GM13976 (cell line): ENCODE measurements around the gene KANSL1.
A peak's percentile ranks its signal among the peaks of the same experiment; 100 is the strongest.

Experiments used
- DNase-seq: peaks from one replicate; pipeline ENCODE4 v3.0.0; 2012; ENCODE audit warnings: low spot score
- CTCF ChIP-seq: IDR thresholded peaks from 2 replicates; pipeline ENCODE4 v1.5.1; 2012; ENCODE audit warnings: borderline replicate concordance, mild to moderate bottlenecking; ENCODE audit not compliant: insufficient read depth; ENCODE audit errors: extremely low read depth, missing control alignments, control extremely low read depth
- in situ Hi-C: fragments of 300-500 bp; cut with MboI; formaldehyde crosslinking; loops from one replicate; pipeline ENCODE4 v1.12.0; 2022; ENCODE audit warnings: low sequenced_read_pairs, mixed read lengths, inconsistent platforms; ENCODE audit not compliant: unreplicated experiment

Gene KANSL1

DNA sequence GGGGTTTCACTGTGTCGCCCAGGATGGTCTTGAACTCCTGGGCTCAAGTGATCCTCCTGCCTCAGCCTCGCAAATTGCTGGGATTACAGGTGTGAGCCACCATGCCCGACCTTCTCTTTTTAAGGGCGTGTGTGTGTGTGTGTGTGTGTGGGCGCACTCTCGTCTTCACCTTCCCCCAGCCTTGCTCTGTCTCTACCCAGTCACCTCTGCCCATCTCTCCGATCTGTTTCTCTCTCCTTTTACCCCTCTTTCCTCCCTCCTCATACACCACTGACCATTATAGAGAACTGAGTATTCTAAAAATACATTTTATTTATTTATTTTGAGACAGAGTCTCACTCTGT is 190.3 kb downstream of the KANSL1 start:
- DNase-seq: no peak
- no peak for TF ChIP-seq CTCF
- in situ Hi-C loops: loop anchor here (10.0 kb wide), 1 partner anchor 212 kb away; no protein-coding TSS in a partner anchor

- peak; percentile 84 for TF ChIP-seq CTCF
- DNase-seq: peak; percentile 86
- in situ Hi-C loops: loop anchor here (10.0 kb wide), 1 partner anchor 212 kb away; no protein-coding TSS in a partner anchor
Measured at GRCh38 chr17:46002311-46002972, 190.8 kb downstream of the KANSL1 start.

- DNase-seq: no peak
- TF ChIP-seq CTCF: no peak
- in situ Hi-C loops: loop anchor here (10.0 kb wide), 1 partner anchor 213 kb away; no protein-coding TSS in a partner anchor
Measured at GRCh38 chr17:46001390-46002310, 191.6 kb downstream of the KANSL1 start.

- DNase-seq: no peak
- TF ChIP-seq CTCF: no peak
- in situ Hi-C loops: loop anchor here (10.0 kb wide), 1 partner anchor 214 kb away; no protein-coding TSS in a partner anchor
Measured at GRCh38 chr17:46000757-46001156, 192.5 kb downstream of the KANSL1 start.

DNA sequence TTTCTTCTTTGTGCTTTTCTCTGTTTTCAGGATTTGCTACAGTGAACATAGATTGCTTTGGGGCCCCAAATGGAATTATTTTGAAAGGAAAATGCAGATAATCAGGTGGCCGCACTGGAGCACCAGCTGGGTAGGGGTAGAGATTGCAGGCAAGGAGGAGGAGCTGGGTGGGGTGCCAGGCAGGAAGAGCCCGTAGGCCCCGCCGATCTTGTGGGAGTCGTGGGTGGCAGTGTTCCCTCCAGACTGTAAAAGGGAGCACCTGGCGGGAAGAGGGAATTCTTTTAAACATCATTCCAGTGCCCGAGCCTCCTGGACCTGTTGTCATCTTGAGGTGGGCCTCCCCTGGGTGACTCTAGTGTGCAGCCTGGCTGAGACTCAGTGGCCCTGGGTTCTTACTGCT is 192.9 kb downstream of the KANSL1 start:
- no peak for TF ChIP-seq CTCF
- DNase-seq: no peak
- in situ Hi-C loops: loop anchor here (10.0 kb wide), 1 partner anchor 215 kb away; no protein-coding TSS in a partner anchor

- no peak for DNase-seq
- in situ Hi-C loops: loop anchor here (10.0 kb wide), 1 partner anchor 215 kb away; no protein-coding TSS in a partner anchor
- TF ChIP-seq CTCF: no peak
Measured at GRCh38 chr17:45999900-46000290, 193.3 kb downstream of the KANSL1 start.
